Measurements from ENCODE around the gene MTSS2. TPM values are rescaled to one million over a fixed set of nuclear protein-coding genes. Genes with fewer than 3 reads are reported as not detected.

MTSS2 gene
- total and polyA plus RNA-seq, 2 of the 4 experiments (the other 2 are of a cell fraction), result 9.1 to 86.2 TPM

GRCh38 chr16:70734522-70735095 is 48.8 kb upstream of the MTSS2 start:
- POLR2A ChIA-PET (ENCODE audit: unreplicated experiment), result interaction anchor here (1.9 kb wide), 1 partner anchor 19 kb away, joined by 6 read pairs; no protein-coding TSS in a partner anchor
- dilution Hi-C loops (cut with HindIII; ENCODE audit: low sequenced_read_pairs, unreplicated experiment), result no loop called here

More at GRCh38 chr16:70734522-70735095, 48.8 kb upstream of the MTSS2 start:
- Histone ChIP-seq H3K18ac (ENCODE audit: low read depth, low read length) (peak overlapping the region; percentile 30), H2BK5ac (ENCODE audit: low read depth, low read length, poor library complexity, severe bottlenecking) (peak overlapping the region; percentile 92), H3K4me1 (ENCODE audit: control insufficient read depth, insufficient read depth, low read length) (peaks cover 42% of the 10 kb centered on the region), H3K36me3 (ENCODE audit: control insufficient read depth, insufficient read depth, low read length) (peaks cover 4% of the 10 kb centered on the region; the same call in 1 of the 2 replicates), H2BK15ac (ENCODE audit: low read depth, low read length) (peak overlapping the region; percentile 92; the same call in 1 of the 3 replicates), H4K5ac (ENCODE audit: low read depth, low read length) (peak overlapping the region; percentile 9), H3K56ac (ENCODE audit: extremely low read depth, insufficient read depth, low read length) (no peak overlapping the region), H3K14ac (replicated peaks; ENCODE audit: low read depth, low read length) (peak overlapping the region; percentile 90), H3K9me3 (ENCODE audit: control insufficient read depth, insufficient read depth, low read length) (no peaks in the 10 kb centered on the region), H3K4ac (ENCODE audit: low read depth, low read length) (peak overlapping the region; percentile 94), H2BK120ac (ENCODE audit: low read depth, low read length) (peak overlapping the region; percentile 96), H3K9me1 (ENCODE audit: insufficient read depth, low read length) (peaks cover 26% of the 10 kb centered on the region), H2AFZ (replicated peaks; ENCODE audit: low read length, poor library complexity) (peak overlapping the region; percentile 78), H3K4me3 (ENCODE audit: insufficient read depth, low read depth, low read length) (no peak overlapping the region), H3K27me3 (ENCODE audit: control insufficient read depth, insufficient read depth, low read length) (no peaks in the 10 kb centered on the region), H3K79me1 (ENCODE audit: low read depth in 1 of 2, low read length in 2 of 2) (peaks cover 0 to 53% of the 10 kb centered on the region in 2 experiments; a peak in 3 of 4 replicates), H4K91ac (ENCODE audit: insufficient read depth, low read depth, low read length) (peak overlapping the region; percentile 84), H3K4me2 (ENCODE audit: low read depth, low read length) (no peak overlapping the region), H2BK20ac (ENCODE audit: low read depth, low read length) (peak overlapping the region; percentile 95), H3K27ac (ENCODE audit: insufficient read depth, low read length) (peak overlapping the region; percentile 79), H4K8ac (ENCODE audit: low read depth in 2 of 2, low read length in 2 of 2) (peak overlapping the region; percentile 19 to 90; a peak in 2 of 4 replicates), H2AK5ac (ENCODE audit: low read depth, low read length) (peak overlapping the region; percentile 84; the same call in 1 of the 2 replicates), H2AK9ac (replicated peaks; ENCODE audit: low read depth, low read length, poor library complexity) (peak overlapping the region; percentile 94), H3K9ac (ENCODE audit: low read depth, low read length) (no peak overlapping the region), H4K20me1 (ENCODE audit: insufficient read depth, low read length) (no peaks in the 10 kb centered on the region), H3K23ac (ENCODE audit: low read depth, low read length) (peak overlapping the region; percentile 92; the same call in 1 of the 2 replicates)
- no TSS peak for BruUV-seq (replicated peaks)
- TF ChIP-seq SMC3 (IDR thresholded peaks at IDR 0.05; ENCODE audit: low read depth, low read length) (no peak), MAFK (IDR thresholded peaks at IDR 0.05; ENCODE audit: low read depth, low read length) (no peak), RAD21 (IDR thresholded peaks at IDR 0.05; ENCODE audit: low read length) (no peak), NFE2L2 (IDR thresholded peaks at IDR 0.05; ENCODE audit: low read depth, low read length) (no peak), BHLHE40 (IDR thresholded peaks at IDR 0.05; ENCODE audit: low read depth, low read length) (no peak), USF2 (IDR thresholded peaks at IDR 0.05; ENCODE audit: low read depth, low read length) (no peak), RCOR1 (IDR thresholded peaks at IDR 0.05; ENCODE audit: insufficient replicate concordance, low read length) (no peak), CEBPB (IDR thresholded peaks at IDR 0.05; ENCODE audit: low read depth, low read length) (no peak), POLR2A (IDR thresholded peaks at IDR 0.05; ENCODE audit: low read depth, low read length) (no peak), FOS (IDR thresholded peaks at IDR 0.05; ENCODE audit: low read depth, low read length) (no peak), MAZ (IDR thresholded peaks at IDR 0.05; ENCODE audit: borderline replicate concordance, low read depth, low read length) (no peak)
- TF ChIP-seq, protein P1, sequence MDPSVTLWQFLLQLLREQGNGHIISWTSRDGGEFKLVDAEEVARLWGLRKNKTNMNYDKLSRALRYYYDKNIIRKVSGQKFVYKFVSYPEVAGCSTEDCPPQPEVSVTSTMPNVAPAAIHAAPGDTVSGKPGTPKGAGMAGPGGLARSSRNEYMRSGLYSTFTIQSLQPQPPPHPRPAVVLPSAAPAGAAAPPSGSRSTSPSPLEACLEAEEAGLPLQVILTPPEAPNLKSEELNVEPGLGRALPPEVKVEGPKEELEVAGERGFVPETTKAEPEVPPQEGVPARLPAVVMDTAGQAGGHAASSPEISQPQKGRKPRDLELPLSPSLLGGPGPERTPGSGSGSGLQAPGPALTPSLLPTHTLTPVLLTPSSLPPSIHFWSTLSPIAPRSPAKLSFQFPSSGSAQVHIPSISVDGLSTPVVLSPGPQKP (IDR thresholded peaks at IDR 0.05; ENCODE audit: borderline replicate concordance, low read depth, low read length), result no peak
- in situ Hi-C loops (cut with MboI; ENCODE audit: low sequenced_read_pairs), result loop anchor here (5.0 kb wide), 1 partner anchor 47 kb away; the partner anchor contains the start of gene MTSS2
- intact Hi-C loops (cut with micrococcal nuclease), result no loop called here
- ATAC-seq (ENCODE audit: low read depth) (no peak), DNase-seq (no peak)
- CTCF ChIA-PET, result interaction anchor here (0.6 to 1.2 kb wide), 2 partner anchors 15 to 20 kb away, joined by 3 to 5 read pairs; no protein-coding TSS in a partner anchor
- WGBS, 2 experiments (ENCODE audit: extremely low coverage in 2 of 2, insufficient read length in 1 of 2), result 93% methylated on average over 3 of the region's 4 CpGs; no CpG with 5 or more reads in 1 of the 2 experiments

All from IMR-90 (cell line).